SK-N-SH treated with all-trans-retinoic acid at 6 μM for 48 hours (cell line): ENCODE data around the gene SCO1.

Source experiments
- ATAC-seq: fragments of 200-7000 bp; cut with Tn5 transposase; 3 replicates; pipeline ENCODE4 v1.9.1; 2020; ENCODE audit warnings: mild to moderate bottlenecking, moderate library complexity
- ARNTL ChIP-seq: fragments of 450-650 bp; formaldehyde crosslinking; IDR thresholded peaks from 2 replicates; pipeline ENCODE4 v1.5.0; 2020; ENCODE audit warnings: low read depth, mild to moderate bottlenecking, moderate library complexity, borderline replicate concordance
- CSDC2 ChIP-seq: fragments of 250-450 bp; sonication (Bioruptor Pico); IDR thresholded peaks from 2 replicates; pipeline ENCODE4 v1.5.0; 2020; ENCODE audit warnings: mild to moderate bottlenecking, moderate library complexity
- ESRRG ChIP-seq: fragments of 250-450 bp; sonication (Bioruptor Pico); IDR thresholded peaks from 2 replicates; pipeline ENCODE4 v1.6.1; 2021; ENCODE audit warnings: mild to moderate bottlenecking
- GLIS3 ChIP-seq: fragments of 250-450 bp; sonication (Bioruptor Pico); IDR thresholded peaks from 2 replicates; pipeline ENCODE4 v1.5.0; 2020; ENCODE audit warnings: mild to moderate bottlenecking, moderate library complexity
- ISL1 ChIP-seq: fragments of 250-450 bp; sonication (Bioruptor Pico); IDR thresholded peaks from 2 replicates; pipeline ENCODE4 v2.1.2; 2022; ENCODE audit warnings: mild to moderate bottlenecking, moderate library complexity
- PPARA ChIP-seq: fragments of 250-450 bp; sonication (Bioruptor Pico); IDR thresholded peaks from 2 replicates; pipeline ENCODE4 v1.5.0; 2020; ENCODE audit warnings: mild to moderate bottlenecking, borderline replicate concordance
- RARB ChIP-seq: fragments of 250-450 bp; sonication (Bioruptor Pico); IDR thresholded peaks from 2 replicates; pipeline ENCODE4 v1.8.0; 2021; ENCODE audit warnings: mild to moderate bottlenecking, moderate library complexity
- SNAI2 ChIP-seq: fragments of 250-450 bp; sonication (Bioruptor Pico); IDR thresholded peaks from 2 replicates; pipeline ENCODE4 v1.5.0; 2020; ENCODE audit warnings: mild to moderate bottlenecking, moderate library complexity
- TCF4 ChIP-seq: fragments of 250-450 bp; sonication (Bioruptor Pico); IDR thresholded peaks from 2 replicates; pipeline ENCODE4 v1.8.0; 2021; ENCODE audit warnings: mild to moderate bottlenecking, moderate library complexity, borderline replicate concordance
- ZC3H10 ChIP-seq: fragments of 250-450 bp; sonication (Bioruptor Pico); IDR thresholded peaks from 2 replicates; pipeline ENCODE4 v1.5.1; 2021; ENCODE audit warnings: mild to moderate bottlenecking, moderate library complexity
- ZFP3 ChIP-seq: fragments of 250-450 bp; sonication (Bioruptor Pico); IDR thresholded peaks from 2 replicates; pipeline ENCODE4 v1.5.0; 2020; ENCODE audit warnings: mild to moderate bottlenecking, moderate library complexity
- ZFP30 ChIP-seq: fragments of 450-650 bp; formaldehyde crosslinking; IDR thresholded peaks from 2 replicates; pipeline ENCODE4 v1.5.0; 2022; ENCODE audit warnings: mild to moderate bottlenecking, moderate library complexity
- ZNF565 ChIP-seq: fragments of 450-650 bp; formaldehyde crosslinking; conservative IDR thresholded peaks from 2 replicates; pipeline ENCODE4 v1.5.0; 2020; ENCODE audit warnings: low read depth, mild to moderate bottlenecking, moderate library complexity
- ZNF70 ChIP-seq: fragments of 450-650 bp; formaldehyde crosslinking; IDR thresholded peaks from 2 replicates; pipeline ENCODE4 v1.5.0; 2020; ENCODE audit warnings: mild to moderate bottlenecking, moderate library complexity
- TF ChIP-seq, protein P1 (sequence below): fragments of 250-450 bp; sonication (Bioruptor Pico); IDR thresholded peaks from 2 replicates; pipeline ENCODE4 v1.8.0; 2021; ENCODE audit warnings: low read depth, mild to moderate bottlenecking, moderate library complexity, borderline replicate concordance
- TF ChIP-seq, protein P2 (sequence below): fragments of 250-450 bp; sonication (Bioruptor Pico); IDR thresholded peaks from 2 replicates; pipeline ENCODE4 v1.5.0; 2020; ENCODE audit warnings: mild to moderate bottlenecking, moderate library complexity
- TF ChIP-seq, protein P3 (sequence below): fragments of 250-450 bp; sonication (Bioruptor Pico); IDR thresholded peaks from 2 replicates; pipeline ENCODE4 v1.5.1; 2021; ENCODE audit warnings: mild to moderate bottlenecking, moderate library complexity
- TF ChIP-seq, protein P4 (sequence below): fragments of 250-450 bp; sonication (Bioruptor Pico); IDR thresholded peaks from 2 replicates; pipeline ENCODE4 v1.5.1; 2020; ENCODE audit warnings: low read depth, mild to moderate bottlenecking, moderate library complexity

SCO1 gene

DNA sequence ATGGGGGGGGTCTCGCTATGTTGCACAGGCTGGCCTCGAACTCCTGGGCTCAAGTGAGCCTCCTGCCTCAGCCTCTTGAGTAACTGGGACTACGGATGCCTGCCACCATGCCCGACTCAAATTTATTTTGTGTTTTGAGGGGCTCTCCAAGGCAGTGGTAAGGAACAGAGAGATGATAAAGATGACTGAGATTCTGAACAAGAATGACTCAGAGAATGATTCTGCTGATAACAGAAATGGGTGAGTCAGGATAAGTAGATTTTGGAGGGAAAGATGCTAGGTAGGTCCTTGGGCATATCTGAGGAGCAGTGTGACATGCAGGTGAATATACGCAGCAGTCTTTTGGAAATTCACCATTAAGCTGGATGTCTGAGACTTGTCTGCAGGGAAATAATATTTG, 29.9 kb upstream of the SCO1 start:
- no peak for ATAC-seq
- TF ChIP-seq RARB (CRISPR knock-in tag), result no peak
- no peak for TF ChIP-seq TCF4 (CRISPR knock-in tag)
- TF ChIP-seq CSDC2, result no peak
- TF ChIP-seq, protein P1, sequence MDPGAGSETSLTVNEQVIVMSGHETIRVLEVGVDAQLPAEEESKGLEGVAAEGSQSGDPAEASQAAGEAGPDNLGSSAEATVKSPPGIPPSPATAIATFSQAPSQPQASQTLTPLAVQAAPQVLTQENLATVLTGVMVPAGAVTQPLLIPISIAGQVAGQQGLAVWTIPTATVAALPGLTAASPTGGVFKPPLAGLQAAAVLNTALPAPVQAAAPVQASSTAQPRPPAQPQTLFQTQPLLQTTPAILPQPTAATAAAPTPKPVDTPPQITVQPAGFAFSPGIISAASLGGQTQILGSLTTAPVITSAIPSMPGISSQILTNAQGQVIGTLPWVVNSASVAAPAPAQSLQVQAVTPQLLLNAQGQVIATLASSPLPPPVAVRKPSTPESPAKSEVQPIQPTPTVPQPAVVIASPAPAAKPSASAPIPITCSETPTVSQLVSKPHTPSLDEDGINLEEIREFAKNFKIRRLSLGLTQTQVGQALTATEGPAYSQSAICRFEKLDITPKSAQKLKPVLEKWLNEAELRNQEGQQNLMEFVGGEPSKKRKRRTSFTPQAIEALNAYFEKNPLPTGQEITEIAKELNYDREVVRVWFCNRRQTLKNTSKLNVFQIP (CRISPR knock-in tag), result no peak
- TF ChIP-seq, protein P2, sequence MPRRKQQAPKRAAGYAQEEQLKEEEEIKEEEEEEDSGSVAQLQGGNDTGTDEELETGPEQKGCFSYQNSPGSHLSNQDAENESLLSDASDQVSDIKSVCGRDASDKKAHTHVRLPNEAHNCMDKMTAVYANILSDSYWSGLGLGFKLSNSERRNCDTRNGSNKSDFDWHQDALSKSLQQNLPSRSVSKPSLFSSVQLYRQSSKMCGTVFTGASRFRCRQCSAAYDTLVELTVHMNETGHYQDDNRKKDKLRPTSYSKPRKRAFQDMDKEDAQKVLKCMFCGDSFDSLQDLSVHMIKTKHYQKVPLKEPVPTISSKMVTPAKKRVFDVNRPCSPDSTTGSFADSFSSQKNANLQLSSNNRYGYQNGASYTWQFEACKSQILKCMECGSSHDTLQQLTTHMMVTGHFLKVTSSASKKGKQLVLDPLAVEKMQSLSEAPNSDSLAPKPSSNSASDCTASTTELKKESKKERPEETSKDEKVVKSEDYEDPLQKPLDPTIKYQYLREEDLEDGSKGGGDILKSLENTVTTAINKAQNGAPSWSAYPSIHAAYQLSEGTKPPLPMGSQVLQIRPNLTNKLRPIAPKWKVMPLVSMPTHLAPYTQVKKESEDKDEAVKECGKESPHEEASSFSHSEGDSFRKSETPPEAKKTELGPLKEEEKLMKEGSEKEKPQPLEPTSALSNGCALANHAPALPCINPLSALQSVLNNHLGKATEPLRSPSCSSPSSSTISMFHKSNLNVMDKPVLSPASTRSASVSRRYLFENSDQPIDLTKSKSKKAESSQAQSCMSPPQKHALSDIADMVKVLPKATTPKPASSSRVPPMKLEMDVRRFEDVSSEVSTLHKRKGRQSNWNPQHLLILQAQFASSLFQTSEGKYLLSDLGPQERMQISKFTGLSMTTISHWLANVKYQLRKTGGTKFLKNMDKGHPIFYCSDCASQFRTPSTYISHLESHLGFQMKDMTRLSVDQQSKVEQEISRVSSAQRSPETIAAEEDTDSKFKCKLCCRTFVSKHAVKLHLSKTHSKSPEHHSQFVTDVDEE, result no peak
- no peak for TF ChIP-seq ZNF565 (CRISPR knock-in tag)
- no peak for TF ChIP-seq GLIS3 (CRISPR knock-in tag)
- TF ChIP-seq PPARA (CRISPR knock-in tag), result no peak
- TF ChIP-seq, protein P3, sequence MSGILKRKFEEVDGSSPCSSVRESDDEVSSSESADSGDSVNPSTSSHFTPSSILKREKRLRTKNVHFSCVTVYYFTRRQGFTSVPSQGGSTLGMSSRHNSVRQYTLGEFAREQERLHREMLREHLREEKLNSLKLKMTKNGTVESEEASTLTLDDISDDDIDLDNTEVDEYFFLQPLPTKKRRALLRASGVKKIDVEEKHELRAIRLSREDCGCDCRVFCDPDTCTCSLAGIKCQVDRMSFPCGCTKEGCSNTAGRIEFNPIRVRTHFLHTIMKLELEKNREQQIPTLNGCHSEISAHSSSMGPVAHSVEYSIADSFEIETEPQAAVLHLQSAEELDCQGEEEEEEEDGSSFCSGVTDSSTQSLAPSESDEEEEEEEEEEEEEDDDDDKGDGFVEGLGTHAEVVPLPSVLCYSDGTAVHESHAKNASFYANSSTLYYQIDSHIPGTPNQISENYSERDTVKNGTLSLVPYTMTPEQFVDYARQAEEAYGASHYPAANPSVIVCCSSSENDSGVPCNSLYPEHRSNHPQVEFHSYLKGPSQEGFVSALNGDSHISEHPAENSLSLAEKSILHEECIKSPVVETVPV (CRISPR knock-in tag), result no peak
- no peak for TF ChIP-seq ZNF70 (CRISPR knock-in tag)
- no peak for TF ChIP-seq ZFP30 (CRISPR knock-in tag)
- TF ChIP-seq ARNTL (CRISPR knock-in tag), result no peak
- TF ChIP-seq ZFP3, result no peak
- no peak for TF ChIP-seq ESRRG (CRISPR knock-in tag)

DNA sequence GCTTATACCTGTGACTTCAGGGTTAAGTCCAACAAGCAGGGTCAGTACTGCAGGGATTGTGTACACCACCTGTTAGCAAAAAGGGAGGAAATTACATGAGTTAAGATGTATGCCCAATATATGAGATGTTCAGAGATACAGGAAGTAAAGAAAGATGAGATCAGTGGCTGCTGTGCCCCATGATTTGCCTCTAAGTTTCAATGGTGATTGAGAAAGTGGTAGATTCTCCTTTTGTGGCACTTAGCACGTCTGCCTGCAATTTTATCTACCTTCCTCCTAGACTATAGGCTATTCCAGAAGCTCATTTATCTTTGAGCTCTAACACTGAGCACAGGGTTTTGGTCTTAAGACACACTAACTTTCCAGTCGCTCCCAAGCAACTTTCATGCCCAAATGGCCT, 28.9 kb upstream of the SCO1 start:
- no peak for TF ChIP-seq RARB (CRISPR knock-in tag)
- TF ChIP-seq CSDC2, result no peak
- TF ChIP-seq SNAI2 (CRISPR knock-in tag), result no peak
- TF ChIP-seq ZNF565 (CRISPR knock-in tag), result no peak
- TF ChIP-seq ISL1 (CRISPR knock-in tag), result no peak
- TF ChIP-seq, protein P3 (CRISPR knock-in tag), result no peak
- TF ChIP-seq, protein P2, result no peak
- TF ChIP-seq, protein P4, sequence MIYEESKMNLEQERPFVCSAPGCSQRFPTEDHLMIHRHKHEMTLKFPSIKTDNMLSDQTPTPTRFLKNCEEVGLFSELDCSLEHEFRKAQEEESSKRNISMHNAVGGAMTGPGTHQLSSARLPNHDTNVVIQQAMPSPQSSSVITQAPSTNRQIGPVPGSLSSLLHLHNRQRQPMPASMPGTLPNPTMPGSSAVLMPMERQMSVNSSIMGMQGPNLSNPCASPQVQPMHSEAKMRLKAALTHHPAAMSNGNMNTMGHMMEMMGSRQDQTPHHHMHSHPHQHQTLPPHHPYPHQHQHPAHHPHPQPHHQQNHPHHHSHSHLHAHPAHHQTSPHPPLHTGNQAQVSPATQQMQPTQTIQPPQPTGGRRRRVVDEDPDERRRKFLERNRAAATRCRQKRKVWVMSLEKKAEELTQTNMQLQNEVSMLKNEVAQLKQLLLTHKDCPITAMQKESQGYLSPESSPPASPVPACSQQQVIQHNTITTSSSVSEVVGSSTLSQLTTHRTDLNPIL, result no peak
- no peak for TF ChIP-seq ESRRG (CRISPR knock-in tag)
- no peak for TF ChIP-seq ZFP3
- TF ChIP-seq GLIS3 (CRISPR knock-in tag), result no peak
- no peak for TF ChIP-seq PPARA (CRISPR knock-in tag)
- TF ChIP-seq, protein P1 (CRISPR knock-in tag), result no peak
- TF ChIP-seq ZC3H10, result no peak
- TF ChIP-seq ZNF70 (CRISPR knock-in tag), result no peak
- no peak for ATAC-seq
